H9 (cell line): ENCODE results near the gene C19orf85. TPM values are rescaled to one million over a fixed set of nuclear protein-coding genes. Genes with fewer than 3 reads are reported as not detected.

Source experiments
- DNase-seq: peaks from one replicate; pipeline ENCODE4 v3.0.0-alpha.2; 2017
- H2AFZ ChIP-seq: one replicate; pipeline ENCODE4 v1.6.1; 2013; ENCODE audit warnings: mild to moderate bottlenecking, low read length, control low read depth, moderate library complexity
- H2AK5ac ChIP-seq: 2 replicates; pipeline ENCODE4 v1.6.1; 2013; ENCODE audit warnings: low read length, control low read depth, mixed read lengths; ENCODE audit not compliant: insufficient read length
- H2BK120ac ChIP-seq: one replicate; pipeline ENCODE4 v1.6.1; 2013; ENCODE audit warnings: low read depth, mild to moderate bottlenecking, low read length, control low read depth, inconsistent platforms; ENCODE audit not compliant: poor library complexity, severe bottlenecking
- H2BK12ac ChIP-seq: 2 replicates; pipeline ENCODE4 v1.6.1; 2013; ENCODE audit warnings: low read length, control low read depth, mixed read lengths, low read depth; ENCODE audit not compliant: insufficient read length
- H2BK15ac ChIP-seq: 2 replicates; pipeline ENCODE4 v1.6.1; 2013; ENCODE audit warnings: low read depth, low read length, control low read depth
- H2BK20ac ChIP-seq: one replicate; pipeline ENCODE4 v1.6.1; 2013; ENCODE audit warnings: low read depth, mild to moderate bottlenecking, low read length, control low read depth, inconsistent platforms; ENCODE audit not compliant: poor library complexity, severe bottlenecking
- H2BK5ac ChIP-seq: 2 replicates; pipeline ENCODE4 v1.6.1; 2013; ENCODE audit warnings: low read length, control low read depth, mixed read lengths; ENCODE audit not compliant: insufficient read length
- H3K14ac ChIP-seq: 2 replicates; pipeline ENCODE4 v1.6.1; 2013; ENCODE audit warnings: low read length, control low read depth; ENCODE audit not compliant: insufficient read depth
- H3K18ac ChIP-seq: 2 replicates; pipeline ENCODE4 v1.6.1; 2013; ENCODE audit warnings: low read depth, mild to moderate bottlenecking, mixed read lengths, low read length, control low read depth; ENCODE audit not compliant: insufficient read length
- H3K23ac ChIP-seq: 2 replicates; pipeline ENCODE4 v1.6.1; 2013; ENCODE audit warnings: low read length, control low read depth, mixed read lengths, low read depth; ENCODE audit not compliant: insufficient read length
- H3K23me2 ChIP-seq: 2 replicates; pipeline ENCODE4 v1.6.1; 2013; ENCODE audit warnings: low read depth, mild to moderate bottlenecking, mixed read lengths, low read length, control low read depth; ENCODE audit not compliant: insufficient read length, poor library complexity, severe bottlenecking
- H3K27ac ChIP-seq: 2 replicates; pipeline ENCODE4 v1.5.1; 2013; ENCODE audit warnings: low read length, control low read depth, mixed read lengths, low read depth; ENCODE audit not compliant: insufficient read length
- H3K27me3 ChIP-seq: 2 replicates; pipeline ENCODE4 v1.6.1; 2013; ENCODE audit warnings: low read length, control low read depth, inconsistent platforms; ENCODE audit not compliant: insufficient read depth
- H3K4ac ChIP-seq: 2 replicates; pipeline ENCODE4 v1.6.1; 2013; ENCODE audit warnings: low read depth, mild to moderate bottlenecking, control low read depth, inconsistent platforms, low read length, moderate library complexity
- H3K4me1 ChIP-seq: 2 replicates; pipeline ENCODE4 v1.6.1; 2013; ENCODE audit warnings: low read length, control low read depth, inconsistent platforms; ENCODE audit not compliant: insufficient read depth
- H3K4me2 ChIP-seq: 2 replicates; pipeline ENCODE4 v1.6.1; 2013; ENCODE audit warnings: low read length, control low read depth, mixed read lengths; ENCODE audit not compliant: insufficient read length, insufficient read depth
- H3K56ac ChIP-seq: 2 replicates; pipeline ENCODE4 v1.6.1; 2013; ENCODE audit warnings: low read depth, mild to moderate bottlenecking, mixed read lengths, low read length, control low read depth; ENCODE audit not compliant: insufficient read length
- H3K79me1 ChIP-seq: 2 replicates; pipeline ENCODE4 v1.6.1; 2013; ENCODE audit warnings: low read depth, mild to moderate bottlenecking, moderate library complexity, low read length, control low read depth, inconsistent platforms; ENCODE audit not compliant: insufficient read depth, poor library complexity, severe bottlenecking
- H3K79me2 ChIP-seq: 2 replicates; pipeline ENCODE4 v1.6.1; 2013; ENCODE audit warnings: low read length, control low read depth, inconsistent platforms; ENCODE audit not compliant: insufficient read depth
- H3K9ac ChIP-seq: 2 replicates; pipeline ENCODE4 v1.6.1; 2013; ENCODE audit warnings: low read length, control low read depth, mixed read lengths; ENCODE audit not compliant: insufficient read length; ENCODE audit errors: extremely low read depth
- H3K9me3 ChIP-seq: one replicate; pipeline ENCODE4 v1.6.1; 2013; ENCODE audit warnings: low read depth, low read length, inconsistent platforms; ENCODE audit not compliant: control insufficient read depth
- H3T11ph ChIP-seq: one replicate; pipeline ENCODE4 v1.6.1; 2013; ENCODE audit warnings: mild to moderate bottlenecking, low read length, control low read depth, inconsistent platforms
- H4K20me1 ChIP-seq: one replicate; pipeline ENCODE4 v1.6.1; 2013; ENCODE audit not compliant: control insufficient read depth, insufficient read length, insufficient read depth
- H4K5ac ChIP-seq: 2 replicates; pipeline ENCODE4 v1.6.1; 2013; ENCODE audit warnings: low read depth, mild to moderate bottlenecking, mixed read lengths, low read length, control low read depth; ENCODE audit not compliant: insufficient read length
- H4K8ac ChIP-seq: replicated peaks from 2 replicates; pipeline ENCODE4 v1.6.1; 2013; ENCODE audit warnings: low read length, control low read depth, mixed read lengths, low read depth; ENCODE audit not compliant: insufficient read length
- H4K91ac ChIP-seq: 2 replicates; pipeline ENCODE4 v1.6.1; 2013; ENCODE audit warnings: low read depth, mild to moderate bottlenecking, moderate library complexity, mixed read lengths, low read length, control low read depth; ENCODE audit not compliant: insufficient read length
- H3K27ac Mint-ChIP-seq, 3 experiments: 2 replicates in 2 of 3; 3 replicates in 1 of 3; pipeline ENCODE4 v1.8.0; 2020 to 2021; ENCODE audit warnings: mixed read lengths in 3 of 3, mild to moderate bottlenecking in 1 of 3, moderate library complexity in 1 of 3
- H3K27me3 Mint-ChIP-seq: 2 replicates; pipeline ENCODE4 v1.8.0; 2021; ENCODE audit warnings: low read depth, mild to moderate bottlenecking, moderate library complexity, mixed read lengths
- H3K36me3 Mint-ChIP-seq, 3 experiments: 2 replicates in 2 of 3; 3 replicates in 1 of 3; pipeline ENCODE4 v1.8.0; 2020 to 2021; ENCODE audit warnings: low read depth in 3 of 3, mixed read lengths in 3 of 3; ENCODE audit not compliant: insufficient read depth in 1 of 3
- H3K4me1 Mint-ChIP-seq, 2 experiments: 2 replicates each; pipeline ENCODE4 v1.8.0; 2020; ENCODE audit warnings: mixed read lengths in 2 of 2
- H3K4me3 Mint-ChIP-seq, 2 experiments: 2 replicates in 1 of 2; 3 replicates in 1 of 2; pipeline ENCODE4 v1.8.0; 2020 to 2021; ENCODE audit warnings: mild to moderate bottlenecking in 2 of 2, mixed read lengths in 2 of 2, moderate library complexity in 1 of 2
- H3K9me3 Mint-ChIP-seq, 2 experiments: 2 replicates in 1 of 2; 3 replicates in 1 of 2; pipeline ENCODE4 v1.8.0; 2020; ENCODE audit warnings: mild to moderate bottlenecking in 2 of 2, mixed read lengths in 2 of 2, moderate library complexity in 1 of 2
- CTCF ChIP-seq: fragments of 200-600 bp; sonication (generic); conservative IDR thresholded peaks from 3 replicates; pipeline ENCODE4 v1.8.0; 2021; ENCODE audit warnings: antibody characterized with exemption, mild to moderate bottlenecking
- WGBS: extraction: QIAGEN DNeasy Blood & Tissue Kit; methylation state at CpG from one replicate; pipeline ENCODE4 v1.1.7; 2013; ENCODE audit warnings: missing lambda C conversion rate, low lambda C conversion rate, mixed read lengths; ENCODE audit not compliant: insufficient read length; ENCODE audit errors: extremely low coverage; 5-methylcytosine and 5-hydroxymethylcytosine counted together
- total RNA-seq: library from RNA; stranded (reverse); gene quantifications from 2 replicates; pipeline ENCODE4 v1.2.1, GENCODE V29; 2021

C19orf85 gene
- total RNA-seq, 1 experiment from 2014 or later = 1.2 TPM

DNA sequence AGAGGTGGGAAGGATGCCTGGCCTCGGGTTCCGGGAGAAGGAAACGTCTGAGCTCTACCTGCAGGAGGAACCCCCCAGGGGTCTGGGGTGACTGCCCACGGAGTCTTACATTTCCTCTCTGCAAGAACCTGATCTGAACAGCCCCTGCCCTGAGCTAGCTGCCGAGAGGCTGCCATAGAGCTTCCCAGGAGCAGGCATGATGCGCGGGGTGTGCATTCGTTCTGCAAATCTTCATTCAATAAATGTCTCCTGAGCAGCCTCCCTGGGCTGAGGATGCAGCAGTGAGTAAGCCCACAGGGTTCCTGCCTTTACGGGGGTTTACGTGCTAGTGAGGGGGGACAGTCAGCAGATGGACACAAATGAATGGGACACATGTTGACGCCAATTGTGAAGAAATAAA is 19.9 kb downstream of the C19orf85 start:
- DNase-seq = no peak
- Histone ChIP-seq H4K91ac (no peak overlapping the region), H3K14ac (no peak overlapping the region), H3K79me1 (no peaks in the 10 kb centered on the region), H3T11ph (no peak overlapping the region), H2AK5ac (no peak overlapping the region), H3K79me2 (no peaks in the 10 kb centered on the region), H3K23ac (no peak overlapping the region), H2AFZ (no peak overlapping the region), H3K56ac (no peak overlapping the region), H3K4me1 (0 out of 2 replicates have a peak, but pooled peaks cover 2% of the 10 kb centered on the region), H4K20me1 (no peaks in the 10 kb centered on the region), H2BK15ac (no peak overlapping the region), H2BK12ac (no peak overlapping the region), H3K18ac (no peak overlapping the region), H4K8ac (no peak overlapping the region), H3K9me3 (no peaks in the 10 kb centered on the region), H3K23me2 (peaks cover 21% of the 10 kb centered on the region), H3K9ac (no peak overlapping the region), H3K4ac (no peak overlapping the region), H3K27me3 (peaks cover 56% of the 10 kb centered on the region), H2BK20ac (no peak overlapping the region), H3K27ac (no peak overlapping the region), H2BK120ac (no peak overlapping the region), H3K4me2 (no peak overlapping the region), H2BK5ac (no peak overlapping the region), H4K5ac (no peak overlapping the region)
- no peak overlapping the region; a peak in 1 of 5 replicates for H3K4me3 Mint-ChIP-seq
- peaks cover 0 to 5% of the 10 kb centered on the region in 2 experiments; a peak in 3 of 5 replicates for H3K9me3 Mint-ChIP-seq
- no CpG with 5 or more reads among the region's 11 CpGs for WGBS
- peaks cover 26% of the 10 kb centered on the region for H3K27me3 Mint-ChIP-seq
- H3K4me1 Mint-ChIP-seq = peaks cover 13 to 28% of the 10 kb centered on the region in 2 experiments
- no peak overlapping the region for H3K27ac Mint-ChIP-seq
- H3K36me3 Mint-ChIP-seq = no peaks in the 10 kb centered on the region; a peak in 1 of 7 replicates
- TF ChIP-seq CTCF = no peak
